GM12892 (cell line): Measurements from ENCODE around the gene ZNF99.
"Not testable (repeated sequence)": the region's sequence is repeated elsewhere in the genome, so short reads cannot be mapped to it uniquely, and the experiment has no call there.

Source experiments
- POLR2A ChIP-seq: IDR thresholded peaks from 2 replicates; pipeline ENCODE4 v1.6.1; 2011; ENCODE audit warnings: low read depth, low read length, control low read depth
- POLR2AphosphoS5 ChIP-seq: IDR thresholded peaks from 2 replicates; pipeline ENCODE4 v1.6.1; 2011; ENCODE audit warnings: low read depth, low read length, control low read depth

GRCh38 chr19:22792863-22793262, 8.9 kb upstream of the ZNF99 start:
- TF ChIP-seq POLR2A, POLR2AphosphoS5: not testable (repeated sequence)
